Cardiac muscle cell (in vitro differentiated cells and primary cell): Measurements from ENCODE around the gene SGK1. TPM values are rescaled to one million over a fixed set of nuclear protein-coding genes. Genes with fewer than 3 reads are reported as not detected.
A peak's percentile ranks its signal among the peaks of the same experiment; 100 is the strongest.

Source experiments
- DNase-seq, 2 donors: peaks; one replicate each; pipeline versions ENCODE4 v3.0.0 to v3.0.0-alpha.2; 2010 to 2017; ENCODE audit warnings: low read depth in 1 of 2, low spot score in 1 of 2
- H3K27ac ChIP-seq: fragments of 200-600 bp; sonication (generic); 2 replicates; pipeline ENCODE4 v1.5.1; 2016
- H3K27me3 ChIP-seq: fragments of 200-600 bp; sonication (generic); 2 replicates; pipeline ENCODE4 v1.6.0; 2016; ENCODE audit warnings: control low read depth
- H3K36me3 ChIP-seq: fragments of 200-600 bp; sonication (generic); 2 replicates; pipeline ENCODE4 v1.5.1; 2016; ENCODE audit warnings: control low read depth
- H3K4me1 ChIP-seq: fragments of 200-600 bp; sonication (generic); 2 replicates; pipeline ENCODE4 v1.8.1; 2017; ENCODE audit warnings: low read depth, mild to moderate bottlenecking, mixed run types
- H3K4me3 ChIP-seq: fragments of 200-600 bp; sonication (generic); 2 replicates; pipeline ENCODE4 v1.5.1; 2016; ENCODE audit warnings: mild to moderate bottlenecking
- H3K9me3 ChIP-seq: fragments of 200-600 bp; sonication (generic); 2 replicates; pipeline ENCODE4 v1.5.1; 2017; ENCODE audit warnings: low read depth, mild to moderate bottlenecking, control low read depth
- polyA plus RNA-seq: library from polyadenylated mRNA; unstranded; fragments of >200 nt; fragmentation: Nextera tagmentation; extraction: Ambion mirVana; gene quantifications from 2 replicates; pipeline ENCODE4 v1.2.1, GENCODE V29; 2016
- total RNA-seq: library from RNA; depleted of rRNA; stranded (reverse); fragments of >200 nt; gene quantifications from 2 replicates; pipeline ENCODE4 v1.2.3, GENCODE V29; 2016
- TF ChIP-seq, protein P1 (sequence below): IDR thresholded peaks from 2 replicates; pipeline ENCODE4 v1.5.1; 2012; ENCODE audit warnings: low read depth, mild to moderate bottlenecking, low read length

The SGK1 gene
- total and polyA plus RNA-seq, 2 experiments from 2014 or later = 5.3 to 7.7 TPM

GRCh38 chr6:134250776-134251175, 67.1 kb downstream of the SGK1 start:
- H3K9me3 ChIP-seq = no peaks in the 10 kb centered on the region
- H3K36me3 ChIP-seq = no peaks in the 10 kb centered on the region
- no peak overlapping the region for H3K27ac ChIP-seq
- TF ChIP-seq, protein P1, sequence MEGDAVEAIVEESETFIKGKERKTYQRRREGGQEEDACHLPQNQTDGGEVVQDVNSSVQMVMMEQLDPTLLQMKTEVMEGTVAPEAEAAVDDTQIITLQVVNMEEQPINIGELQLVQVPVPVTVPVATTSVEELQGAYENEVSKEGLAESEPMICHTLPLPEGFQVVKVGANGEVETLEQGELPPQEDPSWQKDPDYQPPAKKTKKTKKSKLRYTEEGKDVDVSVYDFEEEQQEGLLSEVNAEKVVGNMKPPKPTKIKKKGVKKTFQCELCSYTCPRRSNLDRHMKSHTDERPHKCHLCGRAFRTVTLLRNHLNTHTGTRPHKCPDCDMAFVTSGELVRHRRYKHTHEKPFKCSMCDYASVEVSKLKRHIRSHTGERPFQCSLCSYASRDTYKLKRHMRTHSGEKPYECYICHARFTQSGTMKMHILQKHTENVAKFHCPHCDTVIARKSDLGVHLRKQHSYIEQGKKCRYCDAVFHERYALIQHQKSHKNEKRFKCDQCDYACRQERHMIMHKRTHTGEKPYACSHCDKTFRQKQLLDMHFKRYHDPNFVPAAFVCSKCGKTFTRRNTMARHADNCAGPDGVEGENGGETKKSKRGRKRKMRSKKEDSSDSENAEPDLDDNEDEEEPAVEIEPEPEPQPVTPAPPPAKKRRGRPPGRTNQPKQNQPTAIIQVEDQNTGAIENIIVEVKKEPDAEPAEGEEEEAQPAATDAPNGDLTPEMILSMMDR = no peak
- no peak for DNase-seq
- no peak overlapping the region for H3K4me3 ChIP-seq
- no peaks in the 10 kb centered on the region for H3K4me1 ChIP-seq
- H3K27me3 ChIP-seq = no peaks in the 10 kb centered on the region

DNA sequence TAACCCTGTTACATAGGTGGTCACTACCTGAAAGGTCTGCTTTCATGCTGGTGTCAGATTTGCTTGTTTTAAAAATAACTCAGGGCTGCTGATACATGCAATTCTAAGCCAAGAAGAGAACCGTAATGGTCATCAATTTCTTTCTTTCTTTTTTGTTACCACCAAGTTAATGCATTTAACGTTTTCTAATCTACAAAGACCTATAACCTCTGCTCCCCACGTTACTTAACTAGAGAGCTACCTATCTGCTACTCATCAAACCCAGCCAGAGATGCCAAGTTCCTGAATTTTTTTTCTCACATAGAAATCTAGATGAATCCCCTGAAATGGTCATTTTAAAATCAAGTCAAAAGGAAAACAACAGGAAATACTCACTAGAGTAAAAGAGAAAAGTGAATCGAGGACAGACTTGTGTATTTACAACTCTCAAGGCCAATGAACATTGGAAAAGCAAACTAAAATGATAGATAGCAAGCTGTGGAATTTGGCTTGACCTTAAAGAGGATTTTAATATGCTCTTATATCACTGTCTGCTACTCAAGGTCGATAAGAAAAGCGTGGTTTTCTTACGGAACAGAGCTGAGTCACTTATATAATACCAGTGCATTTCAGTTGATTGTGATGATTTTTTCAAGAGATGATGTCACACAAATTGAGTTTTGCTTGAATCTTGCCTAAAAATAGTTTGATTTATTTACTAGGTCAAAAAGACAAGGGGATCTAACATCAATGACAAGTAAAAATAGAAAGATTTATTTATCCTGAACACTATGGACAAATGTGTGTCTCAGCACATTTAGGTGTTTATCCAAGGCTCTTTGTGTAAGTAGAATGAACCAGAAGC, 67.9 kb downstream of the SGK1 start:
- H3K9me3 ChIP-seq = no peaks in the 10 kb centered on the region
- H3K27me3 ChIP-seq = no peaks in the 10 kb centered on the region
- DNase-seq = peak in 1 of 2 donors; percentile 59
- TF ChIP-seq, protein P1 = no peak
- no peaks in the 10 kb centered on the region for H3K4me1 ChIP-seq
- no peak overlapping the region for H3K27ac ChIP-seq
- H3K4me3 ChIP-seq = no peak overlapping the region
- H3K36me3 ChIP-seq = no peaks in the 10 kb centered on the region

GRCh38 chr6:134249239-134249758, 68.6 kb downstream of the SGK1 start:
- Histone ChIP-seq H3K27me3 (no peaks in the 10 kb centered on the region), H3K9me3 (no peaks in the 10 kb centered on the region), H3K4me1 (no peaks in the 10 kb centered on the region), H3K27ac (no peak overlapping the region), H3K36me3 (no peaks in the 10 kb centered on the region), H3K4me3 (no peak overlapping the region)
- DNase-seq = peak; percentile 2 to 17
- TF ChIP-seq, protein P1 = no peak

DNA sequence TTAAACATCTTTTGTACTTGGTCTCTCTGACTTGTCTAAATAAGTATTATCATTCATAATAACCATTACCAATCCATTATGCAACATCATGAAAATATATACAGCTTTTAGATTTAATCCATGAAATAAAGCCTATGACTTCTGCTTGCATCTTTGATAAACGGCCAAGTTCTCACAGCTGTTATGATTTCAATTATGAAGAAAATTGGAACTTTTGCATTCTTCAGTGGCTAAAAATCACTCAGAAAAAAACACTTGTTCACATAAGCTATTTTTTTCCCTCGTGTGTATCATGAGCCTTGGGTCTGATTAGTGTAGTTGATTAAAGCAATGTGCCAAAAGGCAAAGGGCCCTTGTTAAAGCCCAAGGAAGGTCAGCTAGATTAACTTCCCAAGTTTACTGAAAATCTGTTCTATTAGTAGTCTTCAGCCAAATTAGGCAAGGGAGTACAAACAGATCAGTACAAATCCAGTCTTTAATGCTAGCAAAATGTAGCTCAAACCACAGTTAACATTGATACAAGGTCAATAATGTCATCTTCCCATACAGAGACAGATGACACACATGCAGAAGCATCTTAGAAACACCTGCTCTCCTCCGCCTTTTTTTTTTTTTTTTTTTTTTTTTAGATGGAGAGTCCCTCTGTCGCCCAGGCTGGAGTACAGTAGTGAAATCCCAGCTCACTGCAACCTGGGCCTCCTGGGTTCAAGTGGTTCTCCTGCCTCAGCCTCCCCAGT, 69.9 kb downstream of the SGK1 start:
- H3K27ac ChIP-seq = no peak overlapping the region
- no peaks in the 10 kb centered on the region for H3K9me3 ChIP-seq
- H3K36me3 ChIP-seq = no peaks in the 10 kb centered on the region
- no peak for DNase-seq
- no peaks in the 10 kb centered on the region for H3K27me3 ChIP-seq
- TF ChIP-seq, protein P1 = no peak
- H3K4me3 ChIP-seq = no peak overlapping the region
- no peaks in the 10 kb centered on the region for H3K4me1 ChIP-seq

GRCh38 chr6:134247231-134247833, 70.6 kb downstream of the SGK1 start:
- Histone ChIP-seq H3K27ac (no peak overlapping the region), H3K9me3 (no peaks in the 10 kb centered on the region), H3K4me1 (no peaks in the 10 kb centered on the region), H3K27me3 (no peaks in the 10 kb centered on the region), H3K36me3 (no peaks in the 10 kb centered on the region), H3K4me3 (no peak overlapping the region)
- TF ChIP-seq, protein P1 = no peak
- no peak for DNase-seq
